Stimulated activated naive CD8-positive, alpha-beta T cell treated with anti-CD3 and anti-CD28 coated beads, Interleukin-15, Interleukin-2, amounts not matched to agents 100 U/mL and 50 U/mL, for 24 hours (primary cell): ENCODE measurements around the gene HCAR3.
"Not testable (repeated sequence)": the region's sequence is repeated elsewhere in the genome, so short reads cannot be mapped to it uniquely, and the experiment has no call there.

Experiments
- ATAC-seq: fragments of 150-1000 bp; cut with Tn5 transposase; one replicate; pipeline ENCODE4 v1.10.0; 2021
- DNase-seq: peaks from one replicate; pipeline ENCODE4 v3.0.0; 2021

The HCAR3 gene

GRCh38 chr12:122722387-122722786, 5.8 kb upstream of the HCAR3 start:
- ATAC-seq (no peak), DNase-seq (no peak)

- no peak for DNase-seq
Observed at GRCh38 chr12:122721057-122721545, 4.5 kb upstream of the HCAR3 start.

GRCh38 chr12:122715211-122715610, 1.4 kb downstream of the HCAR3 start:
- DNase-seq, ATAC-seq: not testable (repeated sequence)

More at GRCh38 chr12:122721057-122721545, 4.5 kb upstream of the HCAR3 start:
- ATAC-seq = no peak

- not testable (repeated sequence) for DNase-seq, ATAC-seq
Observed at GRCh38 chr12:122713491-122714188, 3.0 kb downstream of the HCAR3 start.

- not testable (repeated sequence) for ATAC-seq
Observed at GRCh38 chr12:122711266-122711665, 5.3 kb downstream of the HCAR3 start.

GRCh38 chr12:122710341-122710740, 6.3 kb downstream of the HCAR3 start:
- DNase-seq, ATAC-seq: not testable (repeated sequence)

More at GRCh38 chr12:122711266-122711665, 5.3 kb downstream of the HCAR3 start:
- DNase-seq = not testable (repeated sequence)

GRCh38 chr12:122709287-122709686, 7.3 kb downstream of the HCAR3 start:
- ATAC-seq, DNase-seq: not testable (repeated sequence)

GRCh38 chr12:122703841-122704240, 12.8 kb downstream of the HCAR3 start:
- ATAC-seq, DNase-seq: not testable (repeated sequence)

GRCh38 chr12:122702890-122703611, 13.6 kb downstream of the HCAR3 start, which contains the start of gene HCAR2:
Gene HCAR2, minus strand, starts transcription at chr12:122703357. Its CDS starts 74 bp downstream, at chr12:122703283.
- not testable (repeated sequence) for ATAC-seq, DNase-seq

GRCh38 chr12:122701481-122701880, 15.1 kb downstream of the HCAR3 start:
- not testable (repeated sequence) for ATAC-seq

GRCh38 chr12:122700038-122700710, 16.4 kb downstream of the HCAR3 start:
- ATAC-seq, DNase-seq: not testable (repeated sequence)

More at GRCh38 chr12:122701481-122701880, 15.1 kb downstream of the HCAR3 start:
- DNase-seq = not testable (repeated sequence)

- not testable (repeated sequence) for DNase-seq, ATAC-seq
Observed at GRCh38 chr12:122696922-122697321, 19.7 kb downstream of the HCAR3 start.

GRCh38 chr12:122691566-122691965, 25.0 kb downstream of the HCAR3 start:
- DNase-seq (no peak), ATAC-seq (no peak)

GRCh38 chr12:122688291-122688690, 28.3 kb downstream of the HCAR3 start:
- DNase-seq (no peak), ATAC-seq (no peak)

- ATAC-seq = no peak
- no peak for DNase-seq
Observed at GRCh38 chr12:122687086-122687485, 29.5 kb downstream of the HCAR3 start.

- ATAC-seq = no peak
Observed at GRCh38 chr12:122686538-122686937, 30.1 kb downstream of the HCAR3 start.

GRCh38 chr12:122684297-122684813, 32.3 kb downstream of the HCAR3 start:
- no peak for ATAC-seq
- no peak for DNase-seq

More at GRCh38 chr12:122686538-122686937, 30.1 kb downstream of the HCAR3 start:
- DNase-seq = no peak

- DNase-seq (no peak), ATAC-seq (no peak)
Observed at GRCh38 chr12:122681814-122682213, 34.8 kb downstream of the HCAR3 start.

- ATAC-seq, DNase-seq: not testable (repeated sequence)
Observed at GRCh38 chr12:122680989-122681388, 35.6 kb downstream of the HCAR3 start.

GRCh38 chr12:122676781-122677180, 39.8 kb downstream of the HCAR3 start:
- not testable (repeated sequence) for DNase-seq, ATAC-seq

GRCh38 chr12:122676015-122676414, 40.6 kb downstream of the HCAR3 start:
- not testable (repeated sequence) for ATAC-seq, DNase-seq

GRCh38 chr12:122672515-122672914, 44.1 kb downstream of the HCAR3 start:
- ATAC-seq = no peak
- no peak for DNase-seq
